ENCODE data around the gene FCER1G. TPM values are rescaled to one million over a fixed set of nuclear protein-coding genes. Genes with fewer than 3 reads are reported as not detected.

The FCER1G gene
- total and polyA plus RNA-seq, 9 of the 15 experiments (the other 6 are each of a cell fraction or from before 2014, with no cell fraction given), result 0.15 to 0.69 (median 0.31) TPM; not detected in 2

DNA sequence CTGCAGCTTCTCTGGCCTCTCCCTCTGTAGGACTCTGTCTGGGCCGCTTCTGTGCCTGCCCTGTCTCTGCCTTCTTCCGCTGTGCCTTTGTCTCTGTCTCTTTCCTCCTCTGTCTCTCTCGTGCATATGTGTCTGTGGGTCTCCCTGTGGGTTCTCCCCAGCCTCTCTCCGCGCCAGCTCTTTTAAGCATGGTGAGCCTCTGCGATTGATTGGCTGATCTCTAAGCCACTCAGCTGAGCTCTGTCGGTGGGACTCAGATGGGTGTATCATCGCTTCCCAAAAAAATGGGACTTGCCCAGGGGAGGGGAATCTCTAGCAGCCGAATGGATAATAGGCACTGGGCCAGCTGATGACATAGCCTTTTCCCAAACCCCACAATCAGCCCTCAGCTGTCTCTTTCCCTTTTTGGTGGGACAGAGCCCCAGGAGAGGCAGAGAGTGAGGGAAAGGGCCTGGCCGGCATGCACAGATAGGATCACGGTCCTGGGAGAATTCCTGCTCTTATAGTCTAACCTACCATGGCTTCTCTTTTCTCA lies 16.1 kb upstream of the FCER1G start, which contains the start of gene ADAMTS4 (continued):
- no peak for TF ChIP-seq ARID3B (CRISPR knock-in tag; IDR thresholded peaks at IDR 0.05; ENCODE audit: borderline replicate concordance)
- TF ChIP-seq TAF7 (tag; IDR thresholded peaks at IDR 0.05), result no peak
- TF ChIP-seq ARHGAP35 (IDR thresholded peaks at IDR 0.05; ENCODE audit: partially characterized antibody), result no peak
- TF ChIP-seq MYBL2 (IDR thresholded peaks at IDR 0.05; ENCODE audit: low read depth), result no peak
- no peak for TF ChIP-seq MYBL2 (CRISPR knock-in tag; IDR thresholded peaks at IDR 0.05; ENCODE audit: borderline replicate concordance)
- peak; percentile 58 for TF ChIP-seq TBP (optimal IDR thresholded peaks at IDR 0.05; ENCODE audit: low read depth, low read length)
- TF ChIP-seq BACH1 (tag; IDR thresholded peaks at IDR 0.05), result no peak
- no peak for TF ChIP-seq BCL6 (CRISPR knock-in tag; IDR thresholded peaks at IDR 0.05)
- TF ChIP-seq NCOA4 (IDR thresholded peaks at IDR 0.05; ENCODE audit: partially characterized antibody), result no peak
- TF ChIP-seq SMARCC2 (IDR thresholded peaks at IDR 0.05; ENCODE audit: low read depth), result no peak
- no peak for TF ChIP-seq NCOR1 (IDR thresholded peaks at IDR 0.05)
- no peak for TF ChIP-seq STAG1 (CRISPR knock-in tag; IDR thresholded peaks at IDR 0.05; ENCODE audit: borderline replicate concordance)
- TF ChIP-seq HNRNPLL (IDR thresholded peaks at IDR 0.05; ENCODE audit: low read depth, low read length, poor library complexity, severe bottlenecking), result no peak
- TF ChIP-seq MCM3 (IDR thresholded peaks at IDR 0.05), result no peak
- no peak for TF ChIP-seq HIVEP1 (CRISPR knock-in tag; IDR thresholded peaks at IDR 0.05)
- no peak for TF ChIP-seq ASH1L (IDR thresholded peaks at IDR 0.05; ENCODE audit: borderline replicate concordance, low read depth, partially characterized antibody)
- no peak for TF ChIP-seq ZNF76 (CRISPR knock-in tag; IDR thresholded peaks at IDR 0.05; ENCODE audit: borderline replicate concordance)
- no peak for TF ChIP-seq ZFX (CRISPR knock-in tag; IDR thresholded peaks at IDR 0.05)
- TF ChIP-seq TEAD4 (IDR thresholded peaks at IDR 0.05; ENCODE audit: low read length), result no peak
- no peak for TF ChIP-seq TEAD4 (CRISPR knock-in tag; IDR thresholded peaks at IDR 0.05; ENCODE audit: borderline replicate concordance)
- TF ChIP-seq ZNF445 (CRISPR knock-in tag; IDR thresholded peaks at IDR 0.05; ENCODE audit: low read depth), result no peak
- no peak for TF ChIP-seq ZFP36 (IDR thresholded peaks at IDR 0.05; ENCODE audit: low read depth, low read length, partially characterized antibody)
- no peak for TF ChIP-seq CEBPZ (IDR thresholded peaks at IDR 0.05; ENCODE audit: borderline replicate concordance, low read depth, low read length)
- TF ChIP-seq ZNF133 (CRISPR knock-in tag; IDR thresholded peaks at IDR 0.05), result no peak
- TF ChIP-seq MNT (conservative IDR thresholded peaks at IDR 0.05), result no peak
- TF ChIP-seq ZSCAN29 (IDR thresholded peaks at IDR 0.05), result no peak
